Measurements from ENCODE around the gene FCGR3A. TPM values are rescaled to one million over a fixed set of nuclear protein-coding genes. Genes with fewer than 3 reads are reported as not detected.
"Not testable (repeated sequence)": the region's sequence is repeated elsewhere in the genome, so short reads cannot be mapped to it uniquely, and the experiment has no call there.

The FCGR3A gene
- total and polyA plus RNA-seq, 2 of the 8 experiments (the other 6 are each of a cell fraction or from before 2014, with no cell fraction given) = not detected

DNA sequence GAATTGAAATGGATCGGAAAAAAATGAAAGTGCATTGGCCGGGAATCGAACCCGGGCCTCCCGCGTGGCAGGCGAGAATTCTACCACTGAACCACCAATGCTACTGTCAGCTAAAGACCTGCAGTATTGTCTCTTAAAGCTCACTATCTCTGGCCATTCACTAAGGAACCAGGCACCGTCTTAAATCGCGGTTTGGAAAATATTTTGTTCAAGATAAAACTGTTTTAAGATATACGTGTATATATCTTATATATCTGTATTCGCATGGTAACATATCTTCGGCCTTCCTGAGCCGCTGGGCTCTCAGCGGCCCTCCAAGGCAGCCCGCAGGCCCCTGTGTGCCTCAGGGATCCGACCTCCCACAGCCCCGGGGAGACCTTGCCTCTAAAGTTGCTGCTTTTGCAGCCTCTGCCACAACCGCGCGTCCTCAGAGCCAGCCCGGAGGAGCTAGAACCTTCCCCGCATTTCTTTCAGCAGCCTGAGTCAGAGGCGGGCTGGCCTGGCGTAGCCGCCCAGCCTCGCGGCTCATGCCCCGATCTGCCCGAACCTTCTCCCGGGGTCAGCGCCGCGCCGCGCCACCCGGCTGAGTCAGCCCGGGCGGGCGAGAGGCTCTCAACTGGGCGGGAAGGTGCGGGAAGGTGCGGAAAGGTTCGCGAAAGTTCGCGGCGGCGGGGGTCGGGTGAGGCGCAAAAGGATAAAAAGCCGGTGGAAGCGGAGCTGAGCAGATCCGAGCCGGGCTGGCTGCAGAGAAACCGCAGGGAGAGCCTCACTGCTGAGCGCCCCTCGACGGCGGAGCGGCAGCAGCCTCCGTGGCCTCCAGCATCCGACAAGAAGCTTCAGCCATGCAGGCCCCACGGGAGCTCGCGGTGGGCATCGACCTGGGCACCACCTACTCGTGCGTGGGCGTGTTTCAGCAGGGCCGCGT lies 25.5 kb downstream of the FCGR3A start, which contains the start of gene HSPA6 (continued):
- TF ChIP-seq MAFK (IDR thresholded peaks at IDR 0.05; ENCODE audit: low read depth, low read length) = peak; percentile 70; the same call in 1 of the 2 replicates
- peak; percentile 99 for TF ChIP-seq TBP (IDR thresholded peaks at IDR 0.05; ENCODE audit: low read depth, low read length)

DNA sequence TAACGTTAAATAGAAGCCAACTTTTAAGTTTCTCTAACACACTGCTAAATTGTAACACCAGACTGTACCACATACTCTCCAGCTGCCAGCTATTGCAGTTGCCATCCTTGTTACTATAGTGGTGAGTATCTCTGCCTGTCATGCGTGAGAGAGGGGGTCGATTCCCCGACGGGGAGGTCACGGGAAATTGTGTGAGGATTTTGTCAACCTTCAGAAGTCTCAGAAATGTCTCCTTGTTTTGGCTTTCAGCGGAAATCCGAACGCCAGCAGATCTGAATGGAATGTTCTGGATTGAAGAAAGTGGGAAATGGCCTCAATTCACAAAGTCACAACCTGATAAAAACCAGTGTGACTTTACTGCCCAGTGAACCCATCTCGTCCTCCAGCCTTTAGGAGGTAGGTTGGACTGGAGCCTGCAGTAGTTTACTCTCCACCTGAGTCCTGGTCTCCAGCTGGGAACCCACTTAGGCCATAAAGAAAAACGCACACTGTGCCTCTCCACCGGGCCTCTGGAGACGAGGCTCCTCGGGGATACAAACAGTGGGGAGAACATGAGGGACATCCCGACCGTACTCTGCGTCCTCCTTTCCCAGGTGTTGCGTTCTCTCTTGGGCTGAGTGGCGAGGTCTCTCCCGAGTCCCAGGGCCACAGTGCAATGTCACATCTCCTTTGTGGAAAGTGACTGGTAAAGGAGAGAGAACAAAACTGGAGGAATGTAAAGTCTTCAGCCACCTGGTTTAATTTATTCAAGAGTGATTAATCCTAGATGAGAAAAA lies 26.4 kb downstream of the FCGR3A start:
- H3K27ac ChIP-seq (ENCODE audit: low read depth, low read length); H3K79me2 ChIP-seq (ENCODE audit: control insufficient read depth in 1 of 2, insufficient read depth in 2 of 2, low read length in 2 of 2); H4K5ac ChIP-seq (ENCODE audit: insufficient read length, low read depth, low read length); H4K20me1 ChIP-seq (replicated peaks in 1 of 2; ENCODE audit: control insufficient read depth in 1 of 2, insufficient read depth in 2 of 2, low read length in 2 of 2); H3K18ac ChIP-seq (ENCODE audit: extremely low read depth, low read length); POLR2A ChIA-PET (ENCODE audit: partially characterized antibody); H3K79me1 ChIP-seq (ENCODE audit: low read depth, low read length); H3K9me3 ChIP-seq (ENCODE audit: insufficient read depth in 2 of 2, low read depth in 1 of 2, low read length in 1 of 2); H3K4me1 ChIP-seq (replicated peaks in 1 of 4; ENCODE audit: control insufficient read depth in 3 of 4, insufficient read depth in 4 of 4, low read length in 3 of 4); H4K91ac ChIP-seq (replicated peaks; ENCODE audit: insufficient read length, low read length); H3K23me2 ChIP-seq (ENCODE audit: low read depth, low read length); H2BK15ac ChIP-seq (ENCODE audit: low read length); H3K36me3 ChIP-seq (ENCODE audit: control insufficient read depth in 2 of 4, insufficient read depth in 4 of 4, low read length in 3 of 4); H3K9ac ChIP-seq (replicated peaks in 1 of 4; ENCODE audit: extremely low read depth in 1 of 4, low read depth in 3 of 4, low read length in 3 of 4); H3K4ac ChIP-seq (replicated peaks; ENCODE audit: insufficient read length, low read depth, low read length); DNase-seq (ENCODE audit: low read depth in 1 of 2, low spot score in 2 of 2); H2BK12ac ChIP-seq (ENCODE audit: low read depth, low read length); H2BK5ac ChIP-seq (ENCODE audit: low read depth, low read length); H3K23ac ChIP-seq (ENCODE audit: insufficient read length); H2AK5ac ChIP-seq (ENCODE audit: low read depth, low read length); H2BK20ac ChIP-seq (ENCODE audit: low read length); H3K56ac ChIP-seq (replicated peaks; ENCODE audit: insufficient read length, low read depth, low read length); FAIRE-seq; H2AFZ ChIP-seq (ENCODE audit: low read length); H3K14ac ChIP-seq (ENCODE audit: insufficient read length); H4K8ac ChIP-seq (ENCODE audit: extremely low read depth, insufficient read depth, low read length); H2BK120ac ChIP-seq (replicated peaks; ENCODE audit: low read depth, low read length): not testable (repeated sequence)
- Histone ChIP-seq H3K4me3 (ENCODE audit: extremely low read depth in 1 of 4, insufficient read depth in 2 of 4, low read depth in 3 of 4, low read length in 4 of 4) (peak overlapping the region in 2 of 4 experiments; percentile 22 to 68; a peak in 3 of 8 replicates), H3K27me3 (replicated peaks in 1 of 4; ENCODE audit: control insufficient read depth in 3 of 4, extremely low read depth in 1 of 4, insufficient read depth in 3 of 4, low read length in 3 of 4) (peaks cover 11 to 21% (median 16%) of the 10 kb centered on the region in 4 experiments; a peak in 6 of 7 replicates), H3K4me2 (ENCODE audit: insufficient read depth in 1 of 2, low read depth in 2 of 2, low read length in 2 of 2) (peak overlapping the region in 1 of 2 experiments; percentile 49; a peak in 3 of 4 replicates)
- CTCF ChIA-PET (ENCODE audit: partially characterized antibody) = interaction anchor here (1.3 kb wide), 1 partner anchor 36 kb away, joined by 4 read pairs; no protein-coding TSS in a partner anchor
- WGBS, 2 experiments (ENCODE audit: extremely low coverage in 1 of 2, insufficient coverage in 1 of 2, insufficient read length in 1 of 2, insufficient replicate concordance in 2 of 2, low coverage in 1 of 2, low lambda C conversion rate in 2 of 2, missing lambda C conversion rate in 1 of 2) = 76% methylated on average over 19 of the region's 20 CpGs; no CpG with 5 or more reads in 1 of the 2 experiments

Measured in H1 (cell line).